Panc1 (cell line): ENCODE data around the gene ARMC12. TPM values are rescaled to one million over a fixed set of nuclear protein-coding genes. Genes with fewer than 3 reads are reported as not detected.

Experiments used
- ATAC-seq: fragments of 200-7000 bp; cut with Tn5 transposase; 2 replicates; pipeline ENCODE4 v1.9.1; 2020; ENCODE audit warnings: mild to moderate bottlenecking, moderate library complexity
- Bru-seq: library from RNA; stranded (reverse); fragments of 400-500 nt; gene quantifications from one replicate; lab custom pipeline; 2021; lab: Mats Ljungman, UMichigan
- BruChase-seq, 2 experiments: library from RNA; stranded (reverse); fragments of 400-500 nt; gene quantifications; one replicate each; lab custom pipeline; 2021; lab: Mats Ljungman, UMichigan
- BruUV-seq: library from RNA; stranded (reverse); fragments of 400-500 nt; replicated peaks from 2 replicates; lab custom pipeline; 2021; lab: Mats Ljungman, UMichigan
- CTCF ChIA-PET: fragments of 300-600 bp; sonication (Branson Sonifier 250); formaldehyde crosslinking; loops from one replicate; lab custom pipeline; 2022; ENCODE audit warnings: antibody characterized with exemption; lab: Charles Lee
- POLR2A ChIA-PET: fragments of 300-600 bp; sonication (Branson Sonifier 250); formaldehyde crosslinking; loops from one replicate; lab custom pipeline; 2022; ENCODE audit warnings: antibody characterized with exemption; lab: Charles Lee
- DNase-seq: peaks from one replicate; pipeline ENCODE4 v3.0.0-alpha.2; 2010; ENCODE audit warnings: low read depth, low spot score
- H3K27ac ChIP-seq: 2 replicates; pipeline ENCODE4 v1.5.1; 2011; ENCODE audit warnings: mild to moderate bottlenecking, low read length, inconsistent platforms
- H3K27me3 ChIP-seq: fragments of 200-500 bp; sonication (Bioruptor generic); 2 replicates; pipeline ENCODE4 v1.6.0; 2014; ENCODE audit warnings: low read length, inconsistent platforms; ENCODE audit not compliant: control insufficient read depth, insufficient read depth
- H3K36me3 ChIP-seq: fragments of 200-500 bp; sonication (Bioruptor generic); 2 replicates; pipeline ENCODE4 v1.5.1; 2014; ENCODE audit warnings: inconsistent platforms, mild to moderate bottlenecking, low read length, moderate library complexity; ENCODE audit not compliant: control insufficient read depth, insufficient read depth
- H3K4me1 ChIP-seq: 2 replicates; pipeline ENCODE4 v1.5.1; 2011; ENCODE audit warnings: inconsistent platforms, mild to moderate bottlenecking, low read length, moderate library complexity; ENCODE audit not compliant: control insufficient read depth, insufficient read depth
- H3K4me3 ChIP-seq, 2 experiments: 2 replicates each; pipeline ENCODE4 v1.5.1; 2011 to 2012; ENCODE audit warnings: low read depth in 2 of 2, low read length in 2 of 2, mild to moderate bottlenecking in 2 of 2, inconsistent platforms in 1 of 2, moderate library complexity in 1 of 2
- H3K9me3 ChIP-seq: fragments of 200-500 bp; sonication (Bioruptor generic); 2 replicates; pipeline ENCODE4 v1.5.1; 2014; ENCODE audit warnings: low read depth, mild to moderate bottlenecking, inconsistent platforms, low read length, moderate library complexity; ENCODE audit not compliant: control insufficient read depth, insufficient read depth
- CTCF ChIP-seq: fragments of 450-650 bp; IDR thresholded peaks from 2 replicates; pipeline ENCODE4 v1.5.1; 2017; ENCODE audit warnings: mild to moderate bottlenecking
- POLR2AphosphoS5 ChIP-seq: IDR thresholded peaks from 2 replicates; pipeline ENCODE4 v1.6.1; 2012; ENCODE audit warnings: mild to moderate bottlenecking, low read depth, low read length, moderate library complexity
- REST ChIP-seq, 2 experiments: IDR thresholded peaks; 2 replicates each; pipeline ENCODE4 v1.6.1; 2011 to 2012; ENCODE audit warnings: low read depth in 2 of 2, control low read depth in 1 of 2, low read length in 1 of 2, mild to moderate bottlenecking in 1 of 2, moderate library complexity in 1 of 2; ENCODE audit not compliant: insufficient read depth in 1 of 2
- SIN3A ChIP-seq: IDR thresholded peaks from 2 replicates; pipeline ENCODE4 v1.6.1; 2012; ENCODE audit warnings: low read depth, mild to moderate bottlenecking, low read length, moderate library complexity, borderline replicate concordance; ENCODE audit not compliant: insufficient read depth
- TCF7L2 ChIP-seq: IDR thresholded peaks from 2 replicates; pipeline ENCODE4 v1.6.1; 2011; ENCODE audit warnings: mild to moderate bottlenecking, low read depth, low read length, inconsistent platforms
- in situ Hi-C: cut with HindIII; loops from 2 replicates; pipeline ENCODE4 v1.10.0; 2016; ENCODE audit warnings: low sequenced_read_pairs, low pct_unique_long_range_greater_than_20kb
- intact Hi-C: fragments of 100-400 bp; cut with micrococcal nuclease; formaldehyde crosslinking; loops from one replicate; pipeline ENCODE4 v1.10.0; 2022; ENCODE audit not compliant: unreplicated experiment
- long read RNA-seq: library from polyadenylated mRNA; unstranded; transcript quantifications from one replicate; pipeline ENCODE4 v2.0.0, GENCODE V29; 2021; ENCODE audit not compliant: unreplicated experiment
- polyA plus RNA-seq: library from polyadenylated mRNA; unstranded; fragments of >200 nt; gene quantifications from one replicate; pipeline ENCODE4 v1.2.1, GENCODE V29; 2012; ENCODE audit warnings: missing spikeins; ENCODE audit not compliant: insufficient read length
- total RNA-seq: library from RNA; stranded (reverse); gene quantifications from one replicate; pipeline ENCODE4 v1.2.1, GENCODE V29; 2021; ENCODE audit not compliant: unreplicated experiment

ARMC12 gene
- total RNA-seq (1.4 TPM), Bru-seq, nascent RNA (percentile 30 among the genes with signal in this experiment), BruChase-seq, experiment 1, labeled RNA remaining after a 2-hour chase (percentile 27 among the genes with signal in this experiment), BruChase-seq, experiment 2, labeled RNA remaining after a 6-hour chase (percentile 33 among the genes with signal in this experiment)
- 0.99 TPM for polyA plus RNA-seq
- long read RNA-seq, partial matches to known transcripts, result 1 of 3 reads
- long read RNA-seq, other reads (novel, unspliced or antisense), result 2 of 3 reads

- ChIA-PET CTCF (interaction anchor here (0.5 to 1.6 kb wide), 13 partner anchors 20 to 220 kb away, joined by 3 to 9 read pairs (median 4); no protein-coding TSS in a partner anchor), POLR2A (no interaction called here)
- peak within 1 kb of the TSS; percentile 50; the same call in 1 of the 2 replicates for H3K27ac ChIP-seq
- TF ChIP-seq TCF7L2 (no peak), CTCF (no peak), REST (IDR thresholded peaks at IDR 0.05; ENCODE audit: insufficient read depth in 1 of 2, low read depth in 2 of 2, low read length in 1 of 2) (no peak), POLR2AphosphoS5 (no peak), SIN3A (no peak)
- no TSS peak for BruUV-seq
- H3K4me1 ChIP-seq, result peaks cover 5% of the 10 kb centered on the region; the same call in 1 of the 2 replicates
- intact Hi-C loops (loop anchor here (1.0 to 5.0 kb wide), 3 partner anchors 50 to 214 kb away; partner anchors contain the start of gene FKBP5), in situ Hi-C loops (no loop called here)
- no peaks in the 10 kb centered on the region for H3K36me3 ChIP-seq
- H3K9me3 ChIP-seq, result no peaks in the 10 kb centered on the region
- no peak within 1 kb of the TSS for H3K4me3 ChIP-seq
- no peaks in the 10 kb centered on the region for H3K27me3 ChIP-seq
- DNase-seq, result no peak
- peak; percentile 18; the same call in 1 of the 2 replicates for ATAC-seq
Measured at GRCh38 chr6:35736982-35737412, at the start of gene ARMC12. Gene ARMC12, plus strand, starts transcription at chr6:35737032. Its CDS starts 77 bp downstream, at chr6:35737109.

GRCh38 chr6:35687658-35688604, 48.9 kb upstream of the ARMC12 start:
- in situ Hi-C loops, result no loop called here

More at GRCh38 chr6:35687658-35688604, 48.9 kb upstream of the ARMC12 start:
- Histone ChIP-seq H3K36me3 (no peaks in the 10 kb centered on the region; the same call in 1 of the 2 replicates), H3K9me3 (no peaks in the 10 kb centered on the region), H3K4me3 (peak overlapping the region; percentile 72 to 86), H3K27me3 (no peaks in the 10 kb centered on the region), H3K4me1 (peaks cover 13% of the 10 kb centered on the region; the same call in 1 of the 2 replicates), H3K27ac (peak overlapping the region; percentile 74)
- intact Hi-C loops, result loop anchor here (5.0 kb wide), 1 partner anchor 49 kb away; the partner anchor contains the start of gene ARMC12
- TF ChIP-seq REST (IDR thresholded peaks at IDR 0.05; ENCODE audit: insufficient read depth in 1 of 2, low read depth in 2 of 2, low read length in 1 of 2) (no peak), SIN3A (0 out of 2 replicates have a peak, but pooled peaks have one; percentile 1)
- DNase-seq (no peak), ATAC-seq (peak; percentile 78)
- CTCF ChIA-PET, result interaction anchor here (0.7 to 1.6 kb wide), 2 partner anchors 24 to 48 kb away, joined by 4 to 9 read pairs; no protein-coding TSS in a partner anchor
- BruUV-seq, result no TSS peak
- POLR2A ChIA-PET, result interaction anchor here (0.9 kb wide), 1 partner anchor 19 kb away, joined by 4 read pairs; no protein-coding TSS in a partner anchor
